ENCODE measurements around the gene MS4A7.

Gene MS4A7

DNA sequence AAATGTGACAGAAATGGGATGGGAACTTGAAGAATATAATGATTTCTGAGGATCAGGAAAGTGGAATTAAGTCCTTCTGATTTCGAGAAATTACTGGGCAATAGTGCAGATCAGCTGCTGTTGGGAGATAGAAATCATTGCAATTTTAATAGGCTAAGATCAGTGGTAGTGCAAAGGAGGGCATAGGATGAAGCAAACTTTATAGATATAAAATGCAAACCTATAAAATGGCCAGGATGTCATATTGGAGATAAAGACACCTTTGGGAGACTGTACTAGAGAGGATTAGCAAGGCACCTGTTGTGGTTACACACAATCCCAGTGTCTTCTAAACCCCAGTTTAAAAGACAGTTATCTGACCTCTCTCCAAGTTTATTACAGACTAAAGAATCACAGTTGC, 6.5 kb upstream of the MS4A7 start:
- DNase-seq, result no peak

- no peak for DNase-seq
Observed at GRCh38 chr11:60372767-60373166, 5.6 kb upstream of the MS4A7 start.

GRCh38 chr11:60375316-60375715, 3.0 kb upstream of the MS4A7 start:
- DNase-seq, result no peak

- DNase-seq, result no peak
Observed at GRCh38 chr11:60376601-60377000, 1.7 kb upstream of the MS4A7 start.

DNA sequence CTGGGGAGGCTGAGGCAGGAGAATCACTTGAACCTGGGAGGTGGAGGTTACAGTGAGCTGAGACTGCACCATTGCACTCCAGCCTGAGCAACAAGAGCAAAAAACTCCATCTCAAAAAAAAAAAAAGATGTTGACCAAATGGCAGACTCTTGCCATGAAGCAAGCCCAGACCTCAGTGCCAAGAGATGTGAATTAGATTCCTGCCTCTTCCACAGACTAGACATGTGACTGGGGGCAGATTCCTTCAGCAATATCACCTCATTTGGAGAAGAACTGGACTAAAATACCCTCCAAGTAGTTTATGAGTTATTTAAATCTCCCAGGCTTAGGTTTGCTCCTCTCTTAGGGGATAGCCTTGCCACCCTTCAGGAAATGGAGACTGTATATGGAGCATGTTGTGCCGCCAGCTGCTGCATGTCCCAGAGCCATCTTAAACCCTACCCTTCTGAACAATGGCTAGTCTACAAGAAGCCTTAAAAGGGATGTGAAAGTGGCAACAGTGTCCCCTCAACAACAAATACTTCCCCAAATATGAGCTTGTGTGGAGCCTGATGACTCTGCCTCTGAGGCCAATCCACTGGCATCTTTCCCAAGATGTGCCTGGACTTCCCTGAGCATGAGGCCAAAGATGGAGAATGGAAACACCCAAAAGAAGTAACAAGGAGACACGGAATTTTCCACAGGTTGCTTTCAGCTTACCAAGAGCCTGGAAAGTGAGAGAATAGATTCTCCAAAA, 763 bp upstream of the MS4A7 start:
- no peak for DNase-seq

GRCh38 chr11:60389279-60389910, 11.1 kb downstream of the MS4A7 start:
- no peak for DNase-seq

- DNase-seq, result no peak
Observed at GRCh38 chr11:60390419-60390818, 12.1 kb downstream of the MS4A7 start.

DNA sequence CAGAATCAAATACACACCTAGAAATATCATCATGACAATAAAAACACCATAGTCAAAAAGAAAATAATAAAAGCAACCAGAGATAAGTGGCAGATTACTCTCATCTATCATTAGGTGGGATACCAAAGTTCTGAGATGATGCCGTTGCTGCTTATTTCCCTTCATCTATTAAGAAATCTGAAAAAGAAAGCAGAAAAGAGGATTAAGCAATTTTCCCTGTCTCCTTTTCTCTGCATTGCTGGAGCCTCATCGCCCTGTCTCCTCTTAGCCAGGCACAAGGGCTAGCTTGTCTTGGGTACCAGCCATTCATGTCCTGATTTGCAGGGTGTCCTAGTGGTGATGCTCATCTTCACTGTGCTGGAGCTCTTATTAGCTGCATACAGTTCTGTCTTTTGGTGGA, 14.0 kb downstream of the MS4A7 start:
- no peak for DNase-seq

- no peak for DNase-seq
Observed at GRCh38 chr11:60393016-60393415, 14.7 kb downstream of the MS4A7 start.

- no peak for DNase-seq
Observed at GRCh38 chr11:60394666-60395380, 16.5 kb downstream of the MS4A7 start.

DNA sequence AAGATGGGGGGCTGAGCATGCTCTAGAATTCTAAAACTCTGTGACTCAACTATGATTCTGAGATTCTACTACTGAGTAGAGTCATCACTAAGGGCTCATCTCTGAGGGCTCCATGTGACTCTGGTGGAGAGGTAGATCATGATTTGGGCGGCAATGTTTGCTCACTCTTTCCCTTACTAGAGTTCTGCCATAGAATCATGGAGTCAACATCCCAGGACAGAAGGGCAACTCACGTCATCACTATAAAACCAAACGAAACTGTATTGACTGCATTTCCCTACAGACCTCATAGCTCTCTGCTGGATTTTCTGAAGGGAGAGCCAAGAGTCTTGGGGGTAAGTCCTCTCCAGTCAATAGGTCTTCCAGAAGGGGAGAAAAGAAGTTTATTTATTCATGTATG, 18.1 kb downstream of the MS4A7 start, which contains the start of gene MS4A14:
Gene MS4A14, plus strand, starts transcription at position 78 of the 400 bp plus-strand sequence. Its CDS starts 120 bp downstream, at position 198.
- DNase-seq, result no peak

DNA sequence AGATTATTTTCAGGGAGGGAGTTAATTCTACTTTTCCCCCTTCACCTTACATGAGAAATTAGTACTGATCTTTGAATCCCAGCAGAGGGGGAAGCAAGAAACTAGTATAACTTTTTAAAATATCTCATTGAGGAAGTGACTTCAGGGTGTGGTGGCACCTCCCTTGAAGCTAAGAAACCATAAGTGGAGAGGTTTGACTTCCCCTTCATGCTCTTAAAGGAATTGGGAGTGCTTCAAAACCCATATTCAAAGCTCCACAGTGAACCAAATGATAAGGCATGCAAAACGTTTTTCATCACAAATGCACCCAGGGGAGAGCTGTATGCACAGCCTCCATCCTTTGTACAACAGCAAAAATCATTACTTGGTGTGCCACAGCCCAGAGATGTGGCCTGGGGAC, 18.5 kb downstream of the MS4A7 start:
- DNase-seq, result no peak

- DNase-seq, result no peak
Observed at GRCh38 chr11:60420015-60420414, 41.7 kb downstream of the MS4A7 start.

DNA sequence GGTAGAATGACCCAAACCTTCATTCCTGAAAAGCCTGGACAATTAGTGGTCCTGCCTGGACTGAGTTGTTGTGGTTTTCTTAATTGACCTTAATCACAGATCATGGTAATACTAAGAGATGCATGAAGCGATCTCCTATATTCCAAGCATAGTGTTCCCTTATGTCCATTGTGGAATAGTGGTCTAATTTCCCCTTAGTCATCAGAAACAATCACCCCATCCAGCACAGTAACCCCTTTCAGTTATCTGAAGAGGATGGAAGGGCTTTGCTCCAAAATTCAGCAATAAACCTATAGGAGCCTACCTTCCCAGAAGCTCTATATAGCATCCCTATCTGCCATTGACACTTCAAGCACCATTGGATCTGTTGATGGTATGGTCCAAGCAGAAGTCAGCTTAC, 44.3 kb downstream of the MS4A7 start:
- DNase-seq, result no peak

- no peak for DNase-seq
Observed at GRCh38 chr11:60428517-60428916, 50.2 kb downstream of the MS4A7 start.

GRCh38 chr11:60429272-60429671, 50.9 kb downstream of the MS4A7 start, which contains the start of gene MS4A5:
TSS of gene MS4A5 (plus strand) at chr11:60429572. CDS start at chr11:60429675, 103 bp downstream.
- DNase-seq, result no peak

DNA sequence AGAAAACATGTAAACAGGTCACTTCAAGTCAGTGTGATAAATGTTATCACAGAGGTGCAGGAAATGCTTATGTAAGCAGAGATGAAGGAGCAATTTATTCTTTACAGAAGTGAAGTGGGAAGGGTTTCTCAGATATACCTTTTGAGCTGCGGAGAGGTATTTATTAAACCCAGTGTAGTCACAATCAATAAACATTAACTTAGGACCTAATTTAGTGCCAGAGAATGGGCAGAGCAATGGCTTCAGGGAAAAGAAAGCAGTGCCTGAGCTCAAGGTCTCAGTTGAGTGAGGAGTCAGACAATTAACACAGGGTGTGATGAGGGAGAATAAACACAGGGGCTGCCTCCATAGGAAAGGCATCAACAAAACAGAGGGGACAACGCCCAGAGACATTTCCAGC, 52.9 kb downstream of the MS4A7 start:
- no peak for DNase-seq

- no peak for DNase-seq
Observed at GRCh38 chr11:60433401-60433800, 55.1 kb downstream of the MS4A7 start.

Measured in activated CD4-positive, alpha-beta T cell treated with anti-CD3 and anti-CD28 coated beads, Interleukin-2, amount 50 U/mL, for 16 hours (primary cell).